Hippocampal formation (tissue), 2 donors: ENCODE results near the gene GPR158.
"Not testable (repeated sequence)": the region's sequence is repeated elsewhere in the genome, so short reads cannot be mapped to it uniquely, and the experiment has no call there.

ENCODE experiments used
- DNase-seq, 2 donors: peaks; one replicate each; lab custom pipeline; 2025; lab: John Stamatoyannopoulos, UW

The GPR158 gene

DNA sequence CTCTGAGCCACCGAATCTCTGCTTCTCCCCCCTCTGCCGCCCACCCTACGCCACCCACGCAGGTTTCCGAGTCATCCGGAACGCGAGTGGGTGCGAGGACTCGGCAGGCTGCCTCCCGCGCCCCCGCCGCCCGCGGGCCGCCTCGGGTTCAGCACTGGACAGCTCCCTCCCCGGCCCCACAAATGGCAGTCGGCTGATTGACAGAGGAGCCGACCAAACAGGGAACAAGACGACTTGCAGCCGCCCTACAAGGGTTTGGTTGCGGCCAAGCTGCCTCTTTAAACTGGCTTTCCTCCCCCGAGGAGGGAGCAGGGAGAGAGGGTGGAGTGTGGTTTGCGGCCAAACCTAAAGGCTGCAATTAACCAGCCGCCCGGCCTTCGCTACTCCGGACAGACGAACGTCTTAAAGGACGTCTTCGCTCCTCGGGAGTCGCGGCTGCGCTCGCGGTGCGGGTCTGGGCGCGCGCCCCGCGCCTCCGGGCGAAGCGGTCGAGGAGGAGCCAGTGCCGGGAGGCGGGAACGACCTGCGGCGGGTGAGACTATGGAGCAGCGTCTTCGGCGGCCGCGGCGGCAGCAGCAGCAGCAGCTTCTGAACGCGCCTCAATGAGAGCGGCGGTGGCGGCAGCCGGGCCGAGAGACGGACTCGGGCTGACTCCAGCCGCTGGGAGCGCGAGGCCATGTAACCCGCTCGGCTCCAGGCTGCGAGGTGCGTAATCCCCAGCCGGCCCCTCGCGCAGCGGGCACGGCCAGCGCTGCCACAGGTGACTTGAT is at the start of gene GPR158:
Gene GPR158 (plus strand): TSS at position 541 of the 770 bp plus-strand sequence. CDS start 420 bp downstream, outside the sequence.
- peak; percentile 84 to 85 for DNase-seq

DNA sequence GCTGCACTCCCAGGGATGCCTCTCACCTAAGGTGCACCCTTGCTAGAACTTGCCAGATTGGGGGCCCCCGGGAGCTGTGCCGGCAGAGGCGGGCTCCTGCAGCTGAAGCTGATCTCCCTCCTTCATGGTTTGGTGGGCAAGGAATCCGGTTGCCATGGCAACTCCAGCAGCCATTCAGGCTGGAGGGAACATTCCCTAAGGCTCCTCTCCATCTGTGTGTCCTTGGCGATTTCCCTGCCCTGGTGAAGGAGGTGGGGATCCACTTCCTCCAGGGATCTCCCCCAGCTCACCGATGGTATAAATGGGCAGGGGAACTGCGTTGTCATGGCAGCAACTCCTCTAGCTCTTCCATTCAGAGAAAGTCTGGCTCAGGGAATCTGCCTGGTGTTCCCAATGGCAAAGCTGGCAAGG is 49.6 kb upstream of the GPR158 start:
- peak; percentile 16 to 35 for DNase-seq

GRCh38 chr10:25129592-25129991 is 45.2 kb upstream of the GPR158 start:
- no peak for DNase-seq

DNA sequence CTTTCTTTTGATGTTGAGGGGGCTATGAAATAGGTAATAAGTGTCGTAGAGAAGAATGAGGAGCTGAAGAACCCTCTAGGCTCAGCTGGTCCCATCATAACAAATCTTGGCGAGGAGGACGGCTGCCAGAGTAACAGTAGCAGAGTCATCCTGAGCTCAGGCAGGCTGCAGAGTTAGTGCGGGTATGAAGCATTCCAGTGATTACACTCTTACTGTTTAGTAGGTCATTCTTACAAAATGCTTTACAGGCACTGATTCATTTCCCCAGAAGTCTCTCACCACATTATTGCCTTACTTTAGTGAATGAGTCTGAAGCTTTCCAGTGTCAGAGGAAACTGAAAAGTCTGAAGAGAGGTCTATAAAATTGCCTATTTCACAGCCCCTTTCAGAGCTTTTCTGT is 43.9 kb upstream of the GPR158 start:
- no peak for DNase-seq

GRCh38 chr10:25142116-25142864 is 32.5 kb upstream of the GPR158 start:
- DNase-seq = no peak

- no peak for DNase-seq
These were observed 17.2 kb upstream of the GPR158 start for GRCh38 chr10:25157650-25158049.

DNA sequence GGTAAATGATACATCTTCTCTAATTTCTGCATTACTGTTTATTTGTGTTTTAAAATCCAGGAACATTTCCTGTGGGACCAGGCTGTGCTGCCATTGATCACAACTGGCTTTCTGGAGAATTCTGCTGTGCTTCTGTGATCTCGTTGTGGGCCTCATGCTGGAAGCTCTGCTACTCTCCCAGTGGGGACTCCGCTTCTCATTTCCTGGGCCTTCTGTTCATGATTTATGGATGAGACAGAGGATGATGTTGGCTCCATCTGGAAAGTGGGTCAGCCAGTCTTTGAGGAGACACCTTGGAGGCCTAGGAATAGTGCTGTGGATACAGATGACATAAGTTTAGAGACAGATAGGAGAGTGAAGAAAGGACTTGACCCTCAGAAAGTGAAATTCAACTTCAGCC is 15.2 kb upstream of the GPR158 start:
- no peak for DNase-seq

GRCh38 chr10:25162391-25162790 is 12.4 kb upstream of the GPR158 start:
- DNase-seq = no peak

DNA sequence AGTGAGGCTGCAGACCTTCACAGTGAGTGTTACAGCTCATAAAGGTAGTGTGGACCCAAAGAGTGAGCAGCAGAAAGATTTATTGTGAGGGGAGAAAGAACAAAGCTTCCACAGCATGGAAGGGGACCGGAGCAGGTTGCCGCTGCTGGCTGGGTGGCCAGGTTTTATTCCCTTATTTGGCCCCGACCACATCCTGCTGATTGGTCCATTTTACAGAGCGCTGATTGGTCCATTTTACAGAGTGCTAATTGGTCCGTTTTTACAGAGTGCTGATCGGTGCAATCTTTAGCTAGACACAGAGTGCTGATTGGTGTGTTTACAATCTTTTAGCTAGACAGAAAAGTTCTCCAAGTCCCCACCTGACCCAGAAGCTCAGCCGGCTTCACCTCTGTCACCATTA is 11.3 kb upstream of the GPR158 start:
- not testable (repeated sequence) for DNase-seq

- no peak for DNase-seq
These were observed 5.1 kb upstream of the GPR158 start for GRCh38 chr10:25169740-25170139.

- DNase-seq = no peak
These were observed 4.2 kb upstream of the GPR158 start for GRCh38 chr10:25170627-25171026.

DNA sequence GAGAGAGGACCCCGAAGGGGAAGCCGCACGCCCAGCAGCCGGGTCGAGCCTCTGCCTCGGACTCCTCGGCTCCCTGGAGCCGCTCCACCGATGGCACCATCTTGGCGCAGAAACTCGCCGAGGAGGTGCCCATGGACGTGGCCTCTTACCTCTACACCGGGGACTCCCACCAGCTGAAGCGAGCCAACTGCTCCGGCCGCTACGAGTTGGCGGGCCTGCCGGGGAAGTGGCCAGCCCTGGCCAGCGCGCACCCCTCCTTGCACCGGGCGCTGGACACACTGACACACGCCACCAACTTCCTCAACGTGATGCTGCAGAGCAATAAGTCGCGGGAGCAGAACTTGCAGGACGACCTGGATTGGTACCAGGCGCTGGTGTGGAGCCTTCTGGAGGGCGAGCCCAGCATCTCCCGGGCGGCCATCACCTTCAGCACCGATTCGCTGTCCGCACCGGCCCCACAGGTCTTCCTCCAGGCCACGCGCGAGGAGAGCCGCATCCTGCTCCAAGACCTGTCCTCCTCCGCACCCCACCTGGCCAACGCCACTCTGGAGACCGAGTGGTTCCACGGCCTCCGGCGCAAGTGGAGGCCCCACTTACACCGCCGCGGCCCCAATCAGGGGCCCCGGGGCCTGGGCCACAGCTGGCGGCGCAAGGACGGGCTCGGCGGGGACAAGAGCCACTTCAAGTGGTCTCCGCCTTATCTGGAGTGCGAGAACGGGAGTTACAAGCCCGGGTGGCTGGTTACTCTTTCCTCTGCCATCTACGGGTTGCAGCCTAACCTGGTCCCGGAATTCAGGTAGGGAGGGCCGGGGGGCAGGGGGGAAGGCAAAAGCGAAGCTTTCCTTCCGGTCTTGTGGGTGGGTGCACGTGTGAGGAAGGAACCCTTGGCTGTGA is 973 bp downstream of the GPR158 start:
- DNase-seq = no peak

DNA sequence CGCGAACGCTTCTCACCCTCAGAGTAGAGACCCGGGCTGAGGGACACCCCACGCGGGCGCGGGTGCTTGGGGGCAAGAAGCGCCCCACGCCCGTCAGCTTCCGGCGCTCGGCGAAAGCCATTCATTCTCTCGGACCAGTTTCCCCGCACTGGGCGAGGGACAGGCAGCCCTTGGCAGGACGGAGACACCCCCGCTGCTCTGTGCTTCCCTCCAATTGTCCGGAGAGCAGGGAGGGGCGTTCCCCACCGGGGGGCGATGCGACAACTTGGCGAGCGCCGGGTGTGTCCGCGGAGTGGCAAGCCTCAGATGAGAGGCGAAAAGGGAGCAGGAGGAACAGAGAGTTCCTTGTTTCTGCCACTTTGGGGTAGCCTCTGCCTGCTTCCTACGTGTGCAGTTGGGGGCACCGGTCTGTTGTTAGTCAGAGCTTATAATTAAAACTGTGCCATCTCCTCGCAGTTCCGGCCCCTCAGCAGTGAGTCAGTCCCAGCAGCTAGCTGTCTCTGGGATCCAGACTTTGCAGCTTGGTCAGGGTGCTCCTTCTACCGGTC is 1.7 kb downstream of the GPR158 start:
- DNase-seq = no peak

DNA sequence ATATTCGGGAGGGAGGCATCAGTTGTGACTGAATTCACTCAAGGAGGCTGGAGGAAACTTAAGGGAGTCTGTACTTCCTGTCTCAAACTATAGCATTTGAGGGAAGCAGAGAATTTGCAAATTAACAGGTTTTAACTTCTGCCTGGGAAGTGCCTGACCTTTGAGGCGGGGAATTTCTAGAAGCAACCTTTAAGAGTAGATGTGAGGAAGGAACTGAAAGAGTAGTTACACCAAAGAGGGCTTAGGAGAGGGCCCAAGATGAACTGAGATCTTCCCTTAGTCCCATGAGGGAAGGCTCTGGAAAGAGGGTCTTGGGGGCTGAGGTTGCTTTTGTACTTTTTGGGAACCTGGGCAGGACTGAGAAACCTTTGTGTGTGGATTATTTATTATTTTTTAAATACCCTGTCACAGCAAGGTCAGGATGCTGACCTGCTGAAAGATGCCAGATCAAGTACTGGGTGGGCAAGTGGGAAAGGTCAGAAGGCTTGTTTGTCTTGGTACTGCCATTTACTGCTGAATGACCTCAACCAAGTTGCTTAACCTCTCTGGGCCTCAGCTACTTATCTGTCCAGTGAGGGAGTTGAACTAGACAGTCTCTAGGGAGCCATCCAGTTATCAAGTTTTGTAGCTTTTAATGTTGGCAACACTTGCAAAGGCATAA is 2.4 kb downstream of the GPR158 start:
- DNase-seq = no peak

GRCh38 chr10:25177754-25178135 is 2.9 kb downstream of the GPR158 start:
- DNase-seq = no peak

- no peak for DNase-seq
These were observed 3.6 kb downstream of the GPR158 start for GRCh38 chr10:25178411-25178810.

DNA sequence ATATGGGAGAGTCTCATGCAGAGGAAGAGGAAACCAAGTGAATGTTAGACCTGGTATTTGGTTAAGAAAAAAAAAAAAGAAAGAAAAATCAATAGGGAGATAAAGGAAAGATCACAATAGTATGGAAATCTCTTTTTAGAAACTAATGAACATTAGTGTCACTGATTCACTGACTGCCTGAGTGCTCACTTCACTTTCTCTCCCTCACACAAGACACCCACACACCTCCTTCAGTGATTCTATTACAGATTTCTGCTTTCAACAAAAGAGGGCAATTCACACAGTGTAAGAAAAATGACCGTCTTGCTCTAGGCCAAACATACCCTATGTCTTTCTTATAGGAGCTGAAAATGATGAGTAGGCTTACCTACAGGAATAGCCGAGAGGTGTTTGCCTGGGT is 6.0 kb downstream of the GPR158 start:
- DNase-seq = no peak

- no peak for DNase-seq
These were observed 7.8 kb downstream of the GPR158 start for GRCh38 chr10:25182636-25183035.

GRCh38 chr10:25191162-25191895 is 16.5 kb downstream of the GPR158 start:
- DNase-seq = no peak

DNA sequence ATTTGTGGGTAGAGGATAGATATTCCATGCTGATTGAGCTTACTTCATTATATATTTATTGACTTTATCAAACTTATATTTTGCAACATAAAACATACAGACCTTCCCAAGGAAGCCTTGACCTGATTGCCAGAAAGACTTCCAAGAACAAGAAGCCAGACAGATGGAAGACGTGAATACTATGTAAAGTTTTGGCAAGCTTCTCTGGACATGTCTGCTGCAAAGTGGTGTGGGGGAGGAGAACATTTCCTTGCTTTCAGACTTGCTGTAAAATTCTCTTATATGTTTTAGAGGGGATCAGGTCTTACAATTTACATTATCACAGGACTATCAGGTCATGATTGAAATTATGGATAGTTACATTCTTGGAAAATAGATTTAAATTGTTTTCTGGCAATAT is 23.4 kb downstream of the GPR158 start:
- no peak for DNase-seq
